AG09319 (cell line): ENCODE data around the gene CYB5A.

ENCODE experiments used
- DNase-seq: peaks from one replicate; pipeline ENCODE4 v3.0.0-alpha.2; 2010; ENCODE audit warnings: low read depth; ENCODE audit errors: extremely low read depth
- TF ChIP-seq, protein P1 (sequence below): IDR thresholded peaks from 2 replicates; pipeline ENCODE4 v1.5.1; 2011; ENCODE audit warnings: low read depth, mild to moderate bottlenecking, inconsistent platforms, low read length, moderate library complexity

CYB5A gene

DNA sequence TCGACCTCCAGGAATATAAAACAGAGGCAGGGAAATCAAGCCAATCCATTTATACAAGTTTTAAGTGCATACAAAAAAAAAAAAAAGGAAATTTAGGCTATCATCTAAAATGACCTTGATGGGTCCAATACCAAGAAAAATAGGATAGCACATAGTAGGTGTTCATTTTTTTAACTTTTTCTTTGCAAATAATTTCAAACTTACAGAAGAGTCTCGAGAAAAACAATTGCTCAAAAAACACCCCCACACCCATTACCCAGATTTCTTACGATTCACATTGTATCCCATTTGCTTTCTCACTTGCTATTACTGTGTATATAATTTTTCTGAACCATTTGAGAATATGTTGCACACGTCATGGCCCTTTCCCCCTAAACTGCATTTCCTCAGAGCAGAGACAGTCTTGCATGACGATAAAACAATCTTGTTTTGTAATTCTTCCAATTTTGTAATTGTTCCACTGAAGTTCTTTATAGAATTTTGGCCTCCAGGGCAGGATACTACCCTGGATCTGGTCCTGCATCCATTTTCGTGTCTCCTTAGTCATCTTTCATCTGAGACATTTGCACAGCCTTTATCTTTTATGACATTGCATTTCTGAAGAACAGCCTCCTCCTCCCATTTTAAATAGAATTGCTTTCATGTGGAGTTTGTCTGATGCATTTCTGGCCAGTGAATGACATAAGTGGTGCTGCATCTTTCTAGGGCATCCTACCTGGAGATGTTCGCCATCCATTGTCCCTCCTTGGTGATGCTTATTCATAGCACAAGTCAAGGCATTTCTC is 68.9 kb downstream of the CYB5A start:
- TF ChIP-seq, protein P1, sequence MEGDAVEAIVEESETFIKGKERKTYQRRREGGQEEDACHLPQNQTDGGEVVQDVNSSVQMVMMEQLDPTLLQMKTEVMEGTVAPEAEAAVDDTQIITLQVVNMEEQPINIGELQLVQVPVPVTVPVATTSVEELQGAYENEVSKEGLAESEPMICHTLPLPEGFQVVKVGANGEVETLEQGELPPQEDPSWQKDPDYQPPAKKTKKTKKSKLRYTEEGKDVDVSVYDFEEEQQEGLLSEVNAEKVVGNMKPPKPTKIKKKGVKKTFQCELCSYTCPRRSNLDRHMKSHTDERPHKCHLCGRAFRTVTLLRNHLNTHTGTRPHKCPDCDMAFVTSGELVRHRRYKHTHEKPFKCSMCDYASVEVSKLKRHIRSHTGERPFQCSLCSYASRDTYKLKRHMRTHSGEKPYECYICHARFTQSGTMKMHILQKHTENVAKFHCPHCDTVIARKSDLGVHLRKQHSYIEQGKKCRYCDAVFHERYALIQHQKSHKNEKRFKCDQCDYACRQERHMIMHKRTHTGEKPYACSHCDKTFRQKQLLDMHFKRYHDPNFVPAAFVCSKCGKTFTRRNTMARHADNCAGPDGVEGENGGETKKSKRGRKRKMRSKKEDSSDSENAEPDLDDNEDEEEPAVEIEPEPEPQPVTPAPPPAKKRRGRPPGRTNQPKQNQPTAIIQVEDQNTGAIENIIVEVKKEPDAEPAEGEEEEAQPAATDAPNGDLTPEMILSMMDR, result no peak
- DNase-seq, result no peak

DNA sequence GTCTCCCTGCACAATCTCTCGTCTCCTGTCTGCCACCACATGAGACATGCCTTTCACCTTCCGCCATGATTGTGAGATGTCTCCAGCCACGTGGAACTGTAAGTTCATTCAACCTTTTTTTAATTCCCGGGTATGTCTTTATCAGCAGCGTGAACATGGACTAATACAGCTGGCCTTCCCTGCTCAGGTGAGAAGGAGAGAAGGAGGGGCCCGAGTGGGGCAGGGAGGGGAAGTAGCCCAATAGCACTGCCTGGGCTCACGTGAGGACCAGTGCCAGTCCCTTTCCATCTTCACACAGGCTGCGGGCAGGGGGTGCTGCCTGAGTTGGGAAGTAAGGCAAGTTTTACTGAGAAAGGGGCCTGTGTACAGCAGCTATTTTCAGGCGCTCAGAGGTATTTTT is 70.7 kb downstream of the CYB5A start:
- no peak for DNase-seq
- TF ChIP-seq, protein P1, result no peak

DNA sequence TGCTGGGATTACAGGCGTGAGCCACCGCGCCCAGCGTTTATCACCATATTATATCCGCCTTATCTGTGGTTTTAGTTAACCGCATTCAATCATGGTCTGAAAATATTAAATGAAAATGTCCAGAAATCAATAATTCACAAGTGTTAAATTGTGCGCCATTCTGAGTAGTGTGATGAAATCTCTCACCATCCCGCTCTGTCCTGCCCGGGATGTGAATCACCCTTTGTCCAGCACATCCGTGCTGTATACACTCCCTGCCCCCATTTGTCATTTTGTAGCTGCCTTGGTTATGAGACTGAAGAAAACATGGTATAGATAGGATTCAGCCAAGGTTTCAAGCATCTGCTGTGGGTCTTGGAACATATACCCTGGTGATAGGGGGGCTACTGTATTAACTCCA is 72.7 kb downstream of the CYB5A start:
- TF ChIP-seq, protein P1, result no peak
- no peak for DNase-seq

DNA sequence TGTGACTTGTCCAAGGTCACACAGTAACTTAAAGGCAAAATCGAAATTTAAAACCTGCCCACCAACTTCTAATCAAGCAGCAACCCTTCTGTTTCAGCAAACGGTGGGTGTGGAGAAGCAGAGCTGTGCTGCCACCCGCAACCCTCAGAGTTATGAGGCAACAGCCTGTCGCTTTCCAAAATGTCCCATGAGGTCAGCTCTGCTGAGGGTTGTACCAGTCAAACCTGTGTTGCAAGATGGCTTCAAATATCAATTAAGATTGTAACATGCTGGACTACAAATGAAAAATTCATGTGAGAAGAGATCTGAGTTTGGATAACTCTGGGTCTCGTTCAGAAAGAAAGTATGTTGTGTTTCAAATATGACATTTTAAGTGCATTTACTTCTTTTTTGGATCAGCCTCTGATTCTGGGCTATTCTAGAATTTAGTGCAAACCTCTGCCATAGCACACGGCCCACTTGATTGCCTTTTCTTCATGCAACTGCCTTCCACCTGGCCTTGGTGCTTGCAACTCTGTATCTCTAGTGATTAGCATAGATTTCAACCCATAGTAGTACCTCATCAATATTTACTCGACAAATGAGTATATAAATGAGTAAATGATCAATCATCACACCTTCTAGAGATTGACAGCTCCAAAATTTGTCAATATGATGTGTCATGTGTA is 74.2 kb downstream of the CYB5A start:
- TF ChIP-seq, protein P1, result no peak
- DNase-seq, result no peak

DNA sequence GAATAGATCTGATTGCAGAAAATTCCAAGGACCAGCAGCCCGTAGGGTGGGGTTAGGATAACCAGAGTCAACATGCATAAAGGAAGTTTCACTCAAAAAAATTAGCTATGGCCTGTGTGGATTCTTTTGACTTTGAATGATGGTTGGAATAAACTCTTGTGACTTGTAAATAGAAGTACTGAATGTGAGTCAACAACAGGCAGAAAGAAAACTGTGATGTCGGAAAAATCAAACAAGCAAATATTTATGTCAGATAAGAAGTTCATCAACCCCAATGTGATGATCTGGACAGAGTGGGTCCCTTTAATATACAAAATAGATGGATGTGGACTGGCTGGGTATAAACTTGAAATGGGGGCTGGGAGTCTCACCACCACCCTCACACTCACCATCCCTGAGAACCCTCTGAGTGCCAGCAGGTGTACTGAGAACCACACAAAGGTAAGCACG is 75.1 kb downstream of the CYB5A start:
- no peak for DNase-seq
- TF ChIP-seq, protein P1, result no peak

DNA sequence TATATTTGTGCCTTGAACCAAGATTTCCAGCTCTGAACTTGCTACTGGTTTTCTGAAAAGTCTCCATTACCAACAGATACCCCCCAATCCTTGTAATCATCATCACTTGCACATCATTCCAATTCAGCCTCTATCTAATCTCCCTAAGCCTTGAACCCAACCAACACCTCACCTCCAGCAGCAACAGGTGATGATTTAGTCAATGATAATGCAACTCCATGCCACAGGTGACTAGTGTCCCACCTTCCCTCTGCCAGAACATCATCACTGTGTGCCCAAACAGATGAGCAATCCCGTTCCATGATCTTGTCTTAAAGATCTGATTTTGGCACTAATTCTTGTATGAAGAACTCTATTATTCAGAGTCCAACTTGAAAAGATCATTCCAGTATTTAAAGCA is 75.9 kb downstream of the CYB5A start:
- no peak for DNase-seq

DNA sequence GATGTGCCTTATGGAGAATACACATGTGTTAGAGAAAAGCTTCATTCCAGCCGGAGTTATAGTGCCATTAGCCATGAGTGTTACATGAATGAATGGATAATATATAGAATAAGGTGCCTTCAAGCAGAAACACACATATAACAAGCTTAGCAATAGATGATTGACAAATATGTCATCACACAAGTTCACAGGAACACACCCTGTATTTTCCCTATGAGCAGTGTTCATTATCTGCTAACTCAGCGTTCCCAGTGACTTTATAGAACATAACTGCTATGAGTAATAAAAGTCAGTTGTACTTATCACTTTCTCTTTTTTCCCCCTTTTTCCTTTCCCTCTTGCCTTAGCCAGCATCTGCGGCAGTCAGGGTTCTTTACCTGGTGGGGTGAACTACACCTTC is 78.3 kb downstream of the CYB5A start:
- TF ChIP-seq, protein P1, result no peak
- DNase-seq, result no peak

More for the DNA sequence above, 75.9 kb downstream of the CYB5A start:
- TF ChIP-seq, protein P1, result no peak
